ENCODE data around the gene DYNC1H1.

DNA sequence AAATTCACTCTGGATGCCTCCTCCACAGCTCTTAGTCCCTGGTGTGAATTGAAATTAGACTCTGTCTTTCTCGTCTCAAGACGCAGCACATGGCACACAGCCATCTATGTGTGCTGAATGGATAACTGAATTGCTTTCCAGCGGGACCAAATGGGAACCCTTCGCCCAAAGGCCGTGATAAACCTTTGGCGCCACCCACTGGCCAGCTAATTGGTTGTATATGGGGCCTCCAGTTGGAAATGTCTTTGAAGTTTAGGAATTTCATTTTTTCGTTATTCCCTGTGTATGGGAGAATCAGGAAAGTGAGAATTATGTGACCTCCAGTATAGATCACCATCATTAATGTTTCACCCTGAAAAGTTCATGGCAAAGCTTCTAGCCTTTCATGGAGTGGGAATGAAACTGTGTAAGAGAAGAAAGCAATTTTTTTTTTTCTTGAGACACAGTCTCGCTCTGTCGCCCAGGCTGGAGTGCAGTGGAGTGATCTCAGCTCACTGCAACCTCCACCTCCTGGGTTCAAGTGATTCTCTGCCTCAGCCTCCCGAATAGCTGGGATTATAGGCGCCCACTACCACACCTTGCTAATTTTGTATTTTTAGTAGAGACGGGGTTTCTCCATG, 132.3 kb downstream of the DYNC1H1 start:
- no peak for TF ChIP-seq POLR2A (IDR thresholded peaks at IDR 0.05)
- TF ChIP-seq, protein P1, sequence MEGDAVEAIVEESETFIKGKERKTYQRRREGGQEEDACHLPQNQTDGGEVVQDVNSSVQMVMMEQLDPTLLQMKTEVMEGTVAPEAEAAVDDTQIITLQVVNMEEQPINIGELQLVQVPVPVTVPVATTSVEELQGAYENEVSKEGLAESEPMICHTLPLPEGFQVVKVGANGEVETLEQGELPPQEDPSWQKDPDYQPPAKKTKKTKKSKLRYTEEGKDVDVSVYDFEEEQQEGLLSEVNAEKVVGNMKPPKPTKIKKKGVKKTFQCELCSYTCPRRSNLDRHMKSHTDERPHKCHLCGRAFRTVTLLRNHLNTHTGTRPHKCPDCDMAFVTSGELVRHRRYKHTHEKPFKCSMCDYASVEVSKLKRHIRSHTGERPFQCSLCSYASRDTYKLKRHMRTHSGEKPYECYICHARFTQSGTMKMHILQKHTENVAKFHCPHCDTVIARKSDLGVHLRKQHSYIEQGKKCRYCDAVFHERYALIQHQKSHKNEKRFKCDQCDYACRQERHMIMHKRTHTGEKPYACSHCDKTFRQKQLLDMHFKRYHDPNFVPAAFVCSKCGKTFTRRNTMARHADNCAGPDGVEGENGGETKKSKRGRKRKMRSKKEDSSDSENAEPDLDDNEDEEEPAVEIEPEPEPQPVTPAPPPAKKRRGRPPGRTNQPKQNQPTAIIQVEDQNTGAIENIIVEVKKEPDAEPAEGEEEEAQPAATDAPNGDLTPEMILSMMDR (IDR thresholded peaks at IDR 0.05), result peak; percentile 51 to 84 (median 82)

Data from esophagus squamous epithelium (tissue), 4 donors.